Hair follicular keratinocyte (primary cell): ENCODE results near the gene RHBDL3. TPM values are rescaled to one million over a fixed set of nuclear protein-coding genes. Genes with fewer than 3 reads are reported as not detected.

Source experiments
- total RNA-seq: library from RNA; depleted of rRNA; stranded (reverse); fragments of >200 nt; gene quantifications from 2 replicates; pipeline ENCODE4 v1.2.3, GENCODE V29; 2015

RHBDL3 gene
- total RNA-seq: not detected in 2 replicates

GRCh38 chr17:32265192-32265923 lies at the start of gene RHBDL3:
Gene RHBDL3, plus strand, starts transcription at chr17:32265832. Its CDS starts 358 bp downstream, at chr17:32266190.

GRCh38 chr17:32341857-32342602 lies 76.4 kb downstream of the RHBDL3 start, which contains the start of gene C17orf75:
Gene C17orf75, minus strand, starts transcription at chr17:32342173. Its CDS starts 34 bp downstream, at chr17:32342139.

GRCh38 chr17:32349854-32350665 lies 84.4 kb downstream of the RHBDL3 start, which contains the start of gene ZNF207:
Gene ZNF207, plus strand, starts transcription at chr17:32350157. Its CDS starts 129 bp downstream, at chr17:32350286.

Other genes with a start within 250 kb of the RHBDL3 start
- gene RHOT1, start 123.3 kb upstream of the RHBDL3 start, total RNA-seq: 22.3 and 23.8 TPM in 2 replicates
- gene C17orf75, start 76.3 kb downstream of the RHBDL3 start, total RNA-seq: 12.6 and 14.1 TPM in 2 replicates
- gene ZNF207, start 84.3 kb downstream of the RHBDL3 start, total RNA-seq: 88.3 and 99.7 TPM in 2 replicates
- gene PSMD11, start 178.7 kb downstream of the RHBDL3 start, total RNA-seq: 72.6 and 105 TPM in 2 replicates
- 5.6 and 7.4 TPM in 2 replicates for gene CDK5R1, start 221.2 kb downstream of the RHBDL3 start, total RNA-seq